Measurements from ENCODE around the gene TRIO.

Gene TRIO

DNA sequence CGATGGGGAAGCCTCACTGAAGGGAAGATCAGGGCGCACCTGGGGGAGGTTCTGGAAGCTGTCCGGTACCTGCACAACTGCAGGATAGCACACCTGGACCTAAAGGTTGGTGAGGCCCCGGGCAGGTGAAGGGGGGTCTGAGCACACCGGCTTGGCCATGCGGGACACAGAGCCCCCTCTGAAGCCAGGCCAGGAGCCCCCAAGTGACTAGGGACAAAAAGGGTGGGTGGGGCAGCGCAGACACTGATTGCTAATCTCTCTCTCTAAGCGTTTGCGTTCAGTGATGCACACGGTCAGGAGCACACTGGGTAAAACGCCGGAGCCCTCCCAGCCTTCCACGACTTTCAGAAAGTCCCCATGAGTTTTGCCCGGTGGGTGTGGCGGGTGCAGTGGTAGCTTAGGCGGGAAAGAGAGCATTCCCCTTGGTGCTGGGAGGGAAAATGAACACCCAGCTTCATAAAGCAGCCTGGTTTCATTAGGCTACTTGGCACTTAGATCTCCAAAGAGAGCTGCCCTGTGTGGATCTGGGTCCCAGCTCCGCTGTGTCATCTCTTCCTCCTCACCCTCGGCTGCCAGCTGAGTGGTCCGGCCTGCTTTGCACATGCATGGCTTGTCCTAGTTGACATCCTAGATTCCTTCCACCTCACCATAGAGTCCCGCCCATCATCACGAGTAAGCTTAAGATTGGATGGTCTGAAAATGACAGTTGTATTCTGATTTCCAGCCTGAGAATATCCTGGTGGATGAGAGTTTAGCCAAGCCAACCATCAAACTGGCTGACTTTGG is 364.2 kb downstream of the TRIO start:
- DNase-seq (ENCODE audit: low read depth in 2 of 2) = no peak

DNA sequence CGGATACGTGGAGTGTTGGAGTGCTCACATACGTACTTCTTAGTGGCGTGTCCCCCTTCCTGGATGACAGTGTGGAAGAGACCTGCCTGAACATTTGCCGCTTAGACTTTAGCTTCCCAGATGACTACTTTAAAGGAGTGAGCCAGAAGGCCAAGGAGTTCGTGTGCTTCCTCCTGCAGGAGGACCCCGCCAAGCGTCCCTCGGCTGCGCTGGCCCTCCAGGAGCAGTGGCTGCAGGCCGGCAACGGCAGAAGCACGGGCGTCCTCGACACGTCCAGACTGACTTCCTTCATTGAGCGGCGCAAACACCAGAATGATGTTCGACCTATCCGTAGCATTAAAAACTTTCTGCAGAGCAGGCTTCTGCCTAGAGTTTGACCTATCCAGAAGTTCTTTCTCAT is 364.9 kb downstream of the TRIO start:
- DNase-seq (ENCODE audit: low read depth in 2 of 2) = no peak

DNA sequence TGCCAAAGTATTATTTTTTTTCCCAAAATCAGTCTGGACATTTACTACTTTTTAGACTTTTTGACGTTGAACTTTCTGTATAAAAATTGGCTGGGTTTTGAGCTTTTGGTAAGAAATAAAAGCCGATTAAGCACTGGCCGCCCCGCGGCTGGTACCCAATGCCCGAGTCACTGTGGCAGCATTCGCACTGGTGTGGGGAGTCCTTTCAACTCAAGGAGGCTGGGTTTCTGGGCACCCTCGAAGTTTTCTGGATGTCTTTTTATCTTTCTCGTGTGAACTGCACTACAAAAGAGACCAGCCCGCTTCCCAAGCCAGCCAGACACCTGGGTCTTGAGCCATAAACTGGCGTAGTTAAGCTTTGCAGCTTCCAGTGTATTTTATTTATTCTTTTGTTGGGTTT is 366.4 kb downstream of the TRIO start:
- no peak for DNase-seq (ENCODE audit: low read depth in 2 of 2)

DNA sequence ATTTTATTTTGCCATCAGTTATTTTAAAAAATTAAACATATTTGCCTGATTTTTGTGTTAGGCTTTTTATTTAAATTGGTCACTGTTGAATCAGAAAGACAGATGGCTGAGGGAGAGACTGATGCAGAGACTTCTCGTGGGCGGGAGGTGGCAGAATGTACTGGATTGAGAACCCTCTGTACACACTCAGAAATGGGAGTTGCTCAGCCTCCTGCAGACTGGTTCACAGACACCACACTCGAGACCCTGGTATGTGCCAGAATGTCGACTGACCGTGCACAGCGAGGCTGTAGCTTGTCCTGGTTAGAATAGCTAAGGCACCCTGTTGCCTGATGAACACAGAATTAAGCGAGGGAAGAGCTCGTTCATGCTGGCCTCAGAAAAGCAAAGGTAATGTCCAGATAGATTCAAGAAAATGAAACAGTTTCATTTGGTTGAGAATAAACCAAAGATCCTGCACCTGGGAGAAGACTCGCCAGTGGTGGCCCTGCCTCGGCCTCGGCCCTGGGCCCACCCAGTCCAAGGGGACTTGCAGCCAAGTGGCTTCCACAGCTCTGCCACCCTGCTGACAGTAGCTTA is 367.1 kb downstream of the TRIO start:
- DNase-seq (ENCODE audit: low read depth in 2 of 2) = no peak

DNA sequence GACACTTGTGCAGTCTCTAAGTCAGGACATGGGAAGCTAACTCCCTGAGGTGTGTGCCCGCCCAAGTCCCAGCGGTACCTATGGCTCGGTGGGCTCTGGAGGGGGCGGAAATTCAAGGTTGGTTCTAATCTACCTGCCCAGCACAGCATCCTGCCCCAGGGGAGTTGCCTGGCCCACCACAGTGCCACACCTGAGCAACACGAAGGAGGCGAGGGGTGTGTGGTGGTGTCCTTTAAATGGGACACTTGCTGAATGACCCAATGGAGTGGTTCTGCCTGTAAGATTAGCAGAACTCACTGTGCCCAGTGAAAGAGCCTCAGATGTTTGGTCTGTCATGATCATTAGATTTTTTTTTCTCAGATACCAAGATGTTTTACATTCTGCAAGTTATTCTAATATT is 367.7 kb downstream of the TRIO start:
- DNase-seq (ENCODE audit: low read depth in 2 of 2) = no peak

DNA sequence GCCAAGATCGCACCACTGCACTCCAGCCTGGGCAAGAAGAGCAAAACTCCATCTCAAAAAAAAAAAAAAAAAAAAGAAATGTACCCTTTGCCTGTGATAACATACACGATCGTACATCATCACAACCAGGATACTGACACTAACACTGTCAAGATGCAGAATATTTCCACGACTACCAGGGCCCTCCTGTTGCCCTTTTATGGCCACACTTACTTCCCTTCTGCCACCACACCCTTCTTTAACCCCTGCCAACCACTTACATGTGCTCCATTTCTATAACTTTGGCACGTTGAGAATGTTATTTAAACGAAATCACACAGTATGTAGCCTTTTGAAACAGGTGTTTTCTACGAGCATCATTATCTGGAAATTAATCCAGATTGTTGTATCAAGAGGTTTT is 369.4 kb downstream of the TRIO start:
- no peak for DNase-seq (ENCODE audit: low read depth in 2 of 2)

DNA sequence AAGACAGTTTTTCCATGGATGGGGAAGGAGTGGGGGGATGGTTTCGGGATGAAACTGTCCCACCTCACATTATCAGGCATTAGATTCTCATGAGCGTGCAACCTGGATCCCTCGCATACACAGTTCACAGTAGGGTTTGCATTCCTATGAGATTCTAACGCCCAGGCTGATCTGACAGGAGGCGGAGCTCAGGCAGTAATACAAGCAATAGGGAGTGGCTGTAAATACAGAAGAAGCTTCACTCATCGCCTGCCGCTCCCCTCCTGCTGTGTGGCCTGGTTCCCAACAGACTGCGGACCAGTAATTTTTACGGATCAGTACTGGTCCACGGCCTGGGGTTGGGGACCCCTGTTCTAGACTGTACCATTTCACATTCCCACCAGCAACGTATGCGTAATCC is 370.1 kb downstream of the TRIO start:
- no peak for DNase-seq (ENCODE audit: low read depth in 2 of 2)

DNA sequence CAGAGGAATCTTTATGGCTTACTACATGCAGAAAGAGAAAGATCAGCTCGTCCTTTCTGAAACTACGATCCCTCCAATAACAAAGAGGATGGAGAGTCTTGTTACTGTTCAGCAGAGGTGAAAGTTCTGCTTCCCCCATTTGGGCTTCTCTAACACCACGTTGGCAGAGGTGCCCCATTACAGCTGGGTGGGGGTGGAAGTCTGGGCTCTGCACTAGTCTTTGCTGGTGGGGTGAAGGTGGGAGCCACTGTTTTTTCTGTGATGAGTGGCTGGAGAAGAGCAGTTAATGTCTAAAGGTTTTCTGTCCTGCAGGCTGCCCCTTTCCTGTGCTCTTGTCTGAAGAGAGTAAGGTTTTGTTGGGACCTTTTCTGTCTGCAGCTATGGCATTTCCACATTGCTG is 373.8 kb downstream of the TRIO start:
- no peak for DNase-seq (ENCODE audit: low read depth in 2 of 2)

DNA sequence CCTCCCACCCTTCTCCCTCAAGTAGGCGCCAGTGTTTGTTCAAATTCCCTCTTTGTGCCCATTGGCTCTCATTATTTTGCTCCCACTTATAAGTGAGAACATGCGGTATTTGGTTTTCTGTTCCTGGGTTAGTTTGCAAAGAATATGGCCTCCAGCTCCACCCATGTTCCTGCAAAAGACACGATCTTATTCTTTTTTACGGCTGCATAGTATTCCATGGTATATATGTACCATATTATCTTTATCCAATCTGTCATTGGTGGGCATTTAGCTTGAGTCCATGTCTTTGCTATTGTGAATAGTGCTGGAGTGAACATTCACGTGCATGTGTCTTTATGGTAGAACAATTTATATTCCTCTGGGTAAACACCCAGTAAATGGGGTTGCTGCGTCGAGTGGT is 375.5 kb downstream of the TRIO start:
- DNase-seq (ENCODE audit: low read depth in 2 of 2) = no peak

DNA sequence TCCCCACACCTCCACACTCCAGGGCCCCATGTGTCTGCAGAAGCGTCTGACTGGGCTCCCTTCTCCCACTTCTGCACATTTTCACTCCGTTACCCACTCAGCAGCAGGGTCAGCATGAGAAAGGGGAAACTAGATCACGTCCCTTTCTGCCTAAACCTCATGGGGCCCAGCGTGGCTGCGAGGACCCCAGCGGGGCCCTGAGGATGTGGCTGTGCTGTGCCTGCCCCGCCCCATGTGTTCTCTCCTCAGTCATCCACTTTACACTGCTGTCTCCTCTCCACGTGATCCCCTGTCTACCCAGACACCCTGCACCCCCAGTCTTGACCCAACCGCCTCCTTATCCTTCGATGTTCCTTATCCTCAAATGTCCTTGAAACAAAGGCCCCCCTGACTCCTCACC is 378.6 kb downstream of the TRIO start:
- no peak for DNase-seq (ENCODE audit: low read depth in 2 of 2)

DNA sequence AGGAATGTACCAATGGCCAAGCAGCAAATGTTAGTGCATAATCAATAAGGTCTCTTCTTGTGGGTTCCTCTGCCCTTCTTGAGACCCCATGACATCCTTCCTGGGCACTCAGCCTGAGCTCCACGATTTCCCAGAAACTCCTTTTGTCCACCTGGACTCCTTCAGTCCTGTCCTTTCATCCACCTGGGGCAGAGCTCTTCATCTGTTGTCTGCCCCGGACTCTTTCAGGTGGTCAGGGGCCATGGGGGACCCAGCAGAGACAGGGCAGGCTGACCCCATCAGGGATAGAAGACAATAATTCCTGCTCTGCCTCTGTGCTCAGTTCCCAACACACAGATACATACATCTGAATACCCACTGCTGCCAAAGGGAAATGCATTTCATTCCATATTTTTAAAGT is 379.6 kb downstream of the TRIO start:
- no peak for DNase-seq (ENCODE audit: low read depth in 2 of 2)

DNA sequence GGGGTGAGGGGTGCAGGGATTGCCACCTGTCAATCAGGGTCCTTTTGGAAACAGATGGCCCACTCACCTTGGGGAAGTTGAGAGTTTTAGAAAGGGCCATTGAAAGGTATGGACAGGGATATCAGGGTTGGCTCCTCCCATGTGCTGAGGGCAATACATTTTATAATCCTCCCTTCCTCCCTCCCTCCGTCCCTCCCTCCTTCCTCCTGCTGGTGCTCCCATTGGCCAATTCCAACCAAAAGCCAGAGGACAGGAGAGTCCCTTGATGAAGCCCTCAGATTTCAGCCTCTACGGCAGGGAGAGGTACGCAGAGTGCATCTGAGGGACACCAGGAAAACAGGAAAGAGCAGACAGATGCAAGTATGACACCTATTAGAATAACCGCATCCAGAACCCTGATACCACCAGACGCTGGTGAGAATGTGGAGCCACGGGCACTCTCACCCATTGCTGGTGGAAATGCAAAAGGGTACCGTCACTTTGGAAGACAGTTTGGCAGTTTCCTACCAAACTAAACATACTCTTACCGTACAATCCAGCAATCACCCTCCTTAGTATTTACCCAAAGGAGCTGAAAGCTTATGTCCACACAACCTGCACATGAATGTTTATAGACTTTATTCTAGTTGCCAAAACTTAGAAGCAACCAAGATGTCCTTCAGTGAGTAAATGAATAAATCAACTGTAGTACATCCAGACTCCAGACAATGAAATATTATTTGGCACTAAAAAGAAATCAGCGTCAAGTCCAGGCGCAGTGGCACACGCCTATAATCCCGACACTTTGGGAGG is 380.3 kb downstream of the TRIO start:
- no peak for DNase-seq (ENCODE audit: low read depth in 2 of 2)

DNA sequence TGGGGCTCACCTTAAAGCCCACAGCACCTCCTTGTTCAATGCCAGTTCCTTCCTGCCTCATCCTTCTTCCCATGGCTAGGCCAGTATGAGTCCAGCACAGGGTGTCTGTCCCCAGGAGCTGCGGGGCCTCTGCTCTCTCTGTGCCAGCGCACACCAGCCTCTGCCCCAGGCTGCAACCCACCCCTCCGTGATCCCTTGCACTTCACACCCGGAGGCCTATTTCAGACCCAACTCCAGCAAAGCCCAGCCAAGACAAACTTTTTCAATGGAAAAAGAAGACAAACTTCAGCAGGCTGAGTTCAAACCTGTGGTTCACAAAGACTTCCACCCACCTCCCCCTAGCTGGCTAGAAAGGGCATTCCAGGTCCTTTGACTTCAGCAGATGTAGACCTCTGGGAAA is 382.3 kb downstream of the TRIO start:
- no peak for DNase-seq (ENCODE audit: low read depth in 2 of 2)

DNA sequence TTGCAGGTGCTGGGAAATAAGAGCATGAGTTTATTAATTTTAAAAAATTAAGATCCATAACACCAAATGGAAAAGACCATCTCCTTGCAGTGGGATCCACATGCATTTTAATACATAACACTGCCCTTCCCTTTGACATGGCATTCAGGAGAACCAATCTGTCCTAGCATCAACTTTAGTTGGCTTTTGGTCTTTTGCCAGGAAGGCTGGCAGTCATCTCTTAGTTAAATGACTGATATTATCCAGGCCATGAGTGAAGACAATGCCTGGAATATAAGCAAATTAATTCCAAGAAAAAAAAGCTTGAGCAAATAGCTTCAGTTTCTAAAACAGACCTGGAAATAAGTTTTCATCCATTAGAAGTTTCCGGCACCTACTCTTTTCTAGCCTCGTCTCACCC is 383.4 kb downstream of the TRIO start:
- DNase-seq (ENCODE audit: low read depth in 2 of 2) = no peak

DNA sequence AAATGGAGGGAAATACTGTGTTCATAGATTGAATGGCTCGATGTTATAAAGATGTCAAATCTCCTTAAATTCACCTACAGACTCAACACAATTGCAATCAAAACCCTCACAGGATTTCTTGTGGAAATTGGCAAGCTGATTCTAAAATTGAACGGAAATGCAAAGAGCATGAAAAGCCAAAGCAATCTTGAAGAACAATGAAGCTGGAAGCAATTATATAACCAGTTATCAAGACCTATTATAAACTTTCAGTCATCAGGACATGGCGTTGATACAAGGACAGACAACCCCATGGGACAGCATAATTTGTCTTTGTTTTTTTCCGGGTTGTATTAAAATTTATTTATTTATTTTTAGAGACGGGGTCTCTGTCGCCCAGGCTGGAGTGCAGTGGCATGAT is 385.0 kb downstream of the TRIO start:
- no peak for DNase-seq (ENCODE audit: low read depth in 2 of 2)

DNA sequence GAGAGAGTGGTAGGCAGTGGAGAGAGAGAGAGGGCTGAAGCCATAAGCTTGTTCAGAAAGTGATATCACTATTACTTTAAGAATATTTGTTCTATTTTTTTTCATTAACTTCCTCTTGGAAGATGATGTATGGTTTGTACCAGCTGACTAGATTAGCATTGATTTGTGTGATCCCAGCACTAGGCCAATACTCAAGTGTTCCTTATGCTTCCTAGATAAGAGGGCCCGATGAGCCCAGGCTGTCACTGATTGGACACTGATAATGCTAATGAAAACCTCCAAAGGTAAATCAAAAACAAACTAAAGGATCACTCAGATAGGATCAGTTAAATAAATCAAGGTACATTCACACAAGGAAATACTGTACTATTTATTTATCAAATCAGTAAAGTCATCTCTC is 385.8 kb downstream of the TRIO start:
- no peak for DNase-seq (ENCODE audit: low read depth in 2 of 2)

DNA sequence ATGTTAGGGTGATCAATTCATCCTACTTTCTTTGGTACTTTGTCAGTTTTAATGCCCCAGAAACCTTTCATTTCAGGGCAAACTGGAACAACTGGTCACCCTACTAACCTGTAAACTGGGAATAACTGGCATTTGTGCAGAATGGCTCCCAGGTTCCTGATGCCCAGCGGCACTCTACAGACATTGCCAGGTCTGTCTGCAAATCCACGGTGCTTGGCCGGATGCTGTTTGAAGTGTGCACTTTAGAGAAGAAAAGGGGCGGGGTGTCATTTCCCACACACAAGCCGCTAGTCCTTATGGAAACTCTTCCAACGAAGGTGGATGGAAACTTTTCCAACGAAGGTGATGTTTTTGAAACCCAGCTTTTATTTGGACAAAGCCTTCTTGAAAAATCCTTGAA is 388.5 kb downstream of the TRIO start:
- no peak for DNase-seq (ENCODE audit: low read depth in 2 of 2)

DNA sequence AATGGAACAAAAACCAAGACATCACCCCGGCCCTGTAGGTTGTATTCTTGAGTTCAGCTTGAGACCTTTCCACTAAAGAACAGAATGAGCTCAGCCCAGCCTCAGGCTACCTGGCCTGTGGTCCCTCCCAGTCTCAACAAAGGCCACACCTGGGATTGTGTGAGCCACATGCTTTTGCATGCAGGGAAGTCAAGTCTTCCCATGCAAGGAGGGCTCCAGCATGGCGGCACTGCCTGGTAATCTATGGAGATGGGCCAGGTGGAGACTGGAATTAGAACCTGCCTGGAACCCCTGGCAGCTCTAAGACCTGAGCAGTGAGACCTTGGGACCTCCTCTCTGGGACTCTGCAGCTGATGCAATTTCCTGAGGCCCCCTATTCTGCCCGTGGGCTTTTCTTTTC is 389.0 kb downstream of the TRIO start:
- DNase-seq (ENCODE audit: low read depth in 2 of 2) = no peak

DNA sequence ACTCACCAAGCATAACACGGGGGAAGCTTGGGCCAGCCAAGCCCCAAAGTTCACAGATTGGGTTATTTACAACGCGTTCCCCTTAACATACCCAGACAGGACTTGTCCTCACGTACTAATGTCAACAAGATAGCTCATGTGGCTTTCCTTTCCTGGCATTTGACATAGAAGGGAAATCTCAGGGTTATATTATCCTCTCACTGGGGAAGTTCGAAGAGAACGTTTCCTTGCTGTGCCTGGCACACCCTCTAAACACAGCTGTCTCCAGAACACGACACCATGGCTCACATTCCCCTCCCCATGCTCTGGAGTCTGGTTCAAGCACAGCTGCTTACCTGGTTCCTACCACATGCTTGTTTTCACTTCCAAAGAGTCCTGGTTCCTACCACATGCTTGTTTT is 391.6 kb downstream of the TRIO start:
- no peak for DNase-seq (ENCODE audit: low read depth in 2 of 2)

DNA sequence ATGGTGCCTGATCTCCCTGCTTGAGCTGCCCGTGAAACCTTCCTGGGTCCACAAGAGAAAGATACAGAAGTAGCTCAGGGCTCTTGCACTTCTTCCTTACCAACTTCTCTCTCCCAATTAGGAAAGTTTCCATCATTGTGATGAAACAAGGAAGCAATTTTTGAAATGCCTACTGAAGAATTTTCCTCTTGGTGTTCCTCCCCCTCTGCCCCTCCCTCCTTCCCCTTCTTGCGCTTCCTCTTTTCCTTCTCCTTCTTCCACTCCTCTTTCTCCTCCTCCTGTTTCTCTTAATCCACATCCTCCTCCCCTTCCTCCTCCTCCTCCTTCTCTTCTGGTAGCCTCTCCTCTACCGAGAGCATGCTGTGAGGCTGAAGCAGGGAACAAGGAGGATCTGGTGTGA is 402.2 kb downstream of the TRIO start:
- DNase-seq (ENCODE audit: low read depth in 2 of 2) = no peak

DNA sequence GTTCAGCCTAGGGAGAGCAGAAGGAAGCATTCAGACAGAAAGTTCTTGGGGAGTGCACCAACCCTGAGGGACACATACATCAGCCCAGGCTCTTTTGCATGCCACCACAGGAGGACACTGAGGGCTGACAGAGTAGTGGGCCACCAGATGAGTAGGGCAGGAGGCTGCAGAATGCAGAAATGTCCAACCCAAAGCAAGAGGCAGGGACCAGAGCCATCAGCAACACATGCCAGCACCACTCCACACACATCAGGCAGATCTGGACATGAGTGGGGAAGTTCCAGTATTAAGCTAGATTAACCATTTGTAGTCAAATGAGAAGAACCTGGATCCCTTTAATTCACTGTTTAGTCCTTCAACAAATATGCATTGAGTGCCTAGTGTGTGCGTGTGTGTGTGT is 402.7 kb downstream of the TRIO start:
- no peak for DNase-seq (ENCODE audit: low read depth in 2 of 2)

DNA sequence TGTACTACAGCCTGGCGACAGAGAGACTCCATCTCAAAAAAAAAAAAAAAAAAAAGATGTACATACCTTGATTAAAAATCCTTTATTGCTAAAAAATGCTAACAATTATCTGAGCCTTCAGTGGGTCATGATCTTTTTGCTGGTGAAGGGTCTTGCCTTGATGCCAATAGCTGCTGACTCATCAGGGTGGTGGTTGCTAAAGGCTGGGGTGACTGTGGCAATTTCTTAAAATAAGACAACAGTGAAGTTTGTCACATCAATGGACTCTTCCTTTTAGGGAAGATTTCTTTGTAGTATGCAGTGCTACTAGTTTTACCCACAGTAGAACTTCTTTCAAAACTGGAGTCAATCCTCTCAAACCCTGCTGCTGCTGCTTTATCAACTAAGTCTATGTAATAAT is 404.5 kb downstream of the TRIO start:
- no peak for DNase-seq (ENCODE audit: low read depth in 2 of 2)

DNA sequence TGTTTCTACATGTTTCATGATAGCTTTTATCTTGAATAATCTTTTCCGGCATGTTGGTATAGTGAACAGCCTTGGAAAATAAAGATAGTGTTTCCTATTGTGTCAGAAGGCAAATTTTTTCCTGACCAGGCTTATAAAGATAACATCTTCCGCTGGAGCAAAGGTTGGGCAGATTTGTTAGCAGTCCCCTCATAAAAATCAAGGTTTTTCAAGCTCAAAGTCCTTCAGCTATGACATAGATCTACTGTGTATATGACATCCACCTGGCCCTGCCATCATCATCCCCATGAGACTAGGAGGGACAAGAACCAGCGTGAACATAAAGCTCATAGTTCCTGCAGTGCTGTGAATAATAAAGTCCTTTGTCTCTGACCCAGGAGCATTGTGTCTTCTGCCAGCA is 408.1 kb downstream of the TRIO start:
- DNase-seq (ENCODE audit: low read depth in 2 of 2) = no peak

All from fibroblast of skin of left quadriceps (primary cell).